MM.1S (cell line): ENCODE results near the gene ANTXR1.
"Not testable (repeated sequence)": the region's sequence is repeated elsewhere in the genome, so short reads cannot be mapped to it uniquely, and the experiment has no call there.

Experiments
- EZH2 ChIP-seq: fragments of 300-600 bp; sonication (generic); optimal IDR thresholded peaks from 2 replicates; pipeline ENCODE3; 2017; ENCODE audit warnings: low read depth, mild to moderate bottlenecking, antibody characterized with exemption, low read length, mixed read lengths
- EZH2phosphoT487 ChIP-seq: fragments of 300-600 bp; sonication (generic); IDR thresholded peaks from 2 replicates; pipeline ENCODE4 v1.6.1; 2018; ENCODE audit warnings: antibody characterized with exemption, low read length
- TF ChIP-seq, protein P1 (sequence below): fragments of 300-600 bp; sonication (generic); IDR thresholded peaks from 2 replicates; pipeline ENCODE4 v1.5.1; 2016; ENCODE audit warnings: antibody characterized with exemption, low read length, mixed read lengths

DNA sequence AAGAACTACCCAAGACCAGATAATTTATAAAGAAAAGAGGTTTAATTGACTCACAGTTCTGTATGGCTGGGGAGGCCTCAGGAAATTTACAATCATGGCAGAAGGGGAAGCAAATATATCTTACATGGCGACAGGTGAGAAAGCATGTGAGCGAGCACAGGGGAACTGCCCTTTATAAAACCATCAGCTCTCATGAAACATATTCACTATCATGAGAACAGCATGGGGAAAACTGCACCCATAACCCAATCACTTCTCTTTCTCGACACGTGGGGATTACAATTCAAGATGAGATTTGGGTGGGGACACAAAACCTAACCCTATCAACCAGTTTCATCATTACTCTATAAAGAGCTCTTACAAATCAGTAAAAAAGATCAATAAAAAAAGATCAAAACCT, 222.9 kb downstream of the ANTXR1 start:
- TF ChIP-seq EZH2, EZH2phosphoT487: not testable (repeated sequence)
- TF ChIP-seq, protein P1, sequence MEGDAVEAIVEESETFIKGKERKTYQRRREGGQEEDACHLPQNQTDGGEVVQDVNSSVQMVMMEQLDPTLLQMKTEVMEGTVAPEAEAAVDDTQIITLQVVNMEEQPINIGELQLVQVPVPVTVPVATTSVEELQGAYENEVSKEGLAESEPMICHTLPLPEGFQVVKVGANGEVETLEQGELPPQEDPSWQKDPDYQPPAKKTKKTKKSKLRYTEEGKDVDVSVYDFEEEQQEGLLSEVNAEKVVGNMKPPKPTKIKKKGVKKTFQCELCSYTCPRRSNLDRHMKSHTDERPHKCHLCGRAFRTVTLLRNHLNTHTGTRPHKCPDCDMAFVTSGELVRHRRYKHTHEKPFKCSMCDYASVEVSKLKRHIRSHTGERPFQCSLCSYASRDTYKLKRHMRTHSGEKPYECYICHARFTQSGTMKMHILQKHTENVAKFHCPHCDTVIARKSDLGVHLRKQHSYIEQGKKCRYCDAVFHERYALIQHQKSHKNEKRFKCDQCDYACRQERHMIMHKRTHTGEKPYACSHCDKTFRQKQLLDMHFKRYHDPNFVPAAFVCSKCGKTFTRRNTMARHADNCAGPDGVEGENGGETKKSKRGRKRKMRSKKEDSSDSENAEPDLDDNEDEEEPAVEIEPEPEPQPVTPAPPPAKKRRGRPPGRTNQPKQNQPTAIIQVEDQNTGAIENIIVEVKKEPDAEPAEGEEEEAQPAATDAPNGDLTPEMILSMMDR: not testable (repeated sequence)
